HG02642 (cell line): ENCODE measurements around the gene ZNF571.

Experiments used
- ATAC-seq: cut with Tn5 transposase; IDR thresholded peaks from one replicate; pipeline ENCODE4 v1.9.1; 2021; ENCODE audit warnings: mild to moderate bottlenecking; ENCODE audit not compliant: unreplicated experiment, poor library complexity

Gene ZNF571

GRCh38 chr19:37594304-37594981 is at the start of gene ZNF571, which contains the start of gene ZNF540:
TSS of gene ZNF571 (minus strand) at chr19:37594792. CDS start at chr19:37586676, 8,116 bp downstream.
TSS of gene ZNF540 (plus strand) at chr19:37594876. CDS start at chr19:37598448, 3,572 bp downstream.
- peak; percentile 99 for ATAC-seq

- no peak for ATAC-seq
These were observed 40.8 kb upstream of the ZNF571 start for GRCh38 chr19:37635076-37636056.

DNA sequence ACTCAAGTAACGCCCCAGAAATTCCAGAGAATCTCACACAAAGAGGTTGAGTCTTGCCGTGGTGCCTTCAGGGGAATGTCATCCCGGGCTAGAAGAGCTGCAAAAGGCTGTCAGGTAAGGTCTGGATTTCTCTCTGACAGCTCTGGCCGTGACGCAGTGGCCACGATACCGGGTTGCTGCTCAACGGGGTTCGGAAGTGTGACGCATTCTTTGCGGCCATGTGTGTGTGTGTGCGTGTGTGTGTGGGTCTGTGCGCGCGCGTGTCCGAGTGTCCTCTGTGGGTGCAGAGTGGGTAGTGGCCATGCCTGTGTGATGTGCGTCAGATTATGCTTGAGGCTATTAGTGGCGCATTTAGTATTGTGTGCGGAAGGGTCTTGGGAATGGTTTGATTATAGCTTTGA is 390 bp upstream of the ZNF571 start:
- ATAC-seq, result peak; percentile 35

- ATAC-seq, result no peak
These were observed 642 bp downstream of the ZNF571 start for GRCh38 chr19:37593996-37594303.

DNA sequence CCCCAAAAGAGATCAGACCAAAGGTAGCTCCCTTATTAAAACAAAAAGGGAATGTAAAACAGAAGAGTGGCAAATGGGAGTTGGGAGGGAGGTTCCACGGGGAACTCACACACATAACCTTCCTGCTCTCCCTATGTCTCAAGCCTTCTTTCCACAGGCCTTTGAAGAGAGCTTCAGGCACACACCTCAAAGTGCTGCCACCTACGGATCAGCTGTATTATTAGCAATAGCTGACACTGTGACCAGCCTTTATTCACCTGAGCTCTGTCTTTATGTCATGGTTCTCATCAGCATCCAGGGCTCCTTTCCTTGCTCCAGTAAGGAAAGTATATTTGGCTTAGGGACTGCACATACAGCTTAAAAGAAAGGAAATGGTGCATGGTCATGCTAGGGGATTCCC is 11.3 kb downstream of the ZNF571 start:
- ATAC-seq, result no peak

- no peak for ATAC-seq
These were observed 22.4 kb downstream of the ZNF571 start for GRCh38 chr19:37572203-37572602.

DNA sequence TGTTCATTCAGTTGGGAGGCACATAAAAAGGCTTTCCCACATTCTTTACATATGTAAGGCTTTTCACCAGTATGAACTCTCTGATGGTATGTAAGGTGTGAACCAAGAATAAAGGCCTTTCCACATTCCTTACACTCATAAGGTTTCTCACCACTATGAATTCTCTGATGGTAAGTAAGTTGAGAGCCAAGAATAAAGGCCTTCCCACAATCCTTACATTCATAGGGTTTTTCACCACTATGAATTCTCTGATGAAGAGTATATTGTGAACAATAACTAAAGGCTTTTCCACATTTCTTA is 29.3 kb downstream of the ZNF571 start:
- no peak for ATAC-seq

DNA sequence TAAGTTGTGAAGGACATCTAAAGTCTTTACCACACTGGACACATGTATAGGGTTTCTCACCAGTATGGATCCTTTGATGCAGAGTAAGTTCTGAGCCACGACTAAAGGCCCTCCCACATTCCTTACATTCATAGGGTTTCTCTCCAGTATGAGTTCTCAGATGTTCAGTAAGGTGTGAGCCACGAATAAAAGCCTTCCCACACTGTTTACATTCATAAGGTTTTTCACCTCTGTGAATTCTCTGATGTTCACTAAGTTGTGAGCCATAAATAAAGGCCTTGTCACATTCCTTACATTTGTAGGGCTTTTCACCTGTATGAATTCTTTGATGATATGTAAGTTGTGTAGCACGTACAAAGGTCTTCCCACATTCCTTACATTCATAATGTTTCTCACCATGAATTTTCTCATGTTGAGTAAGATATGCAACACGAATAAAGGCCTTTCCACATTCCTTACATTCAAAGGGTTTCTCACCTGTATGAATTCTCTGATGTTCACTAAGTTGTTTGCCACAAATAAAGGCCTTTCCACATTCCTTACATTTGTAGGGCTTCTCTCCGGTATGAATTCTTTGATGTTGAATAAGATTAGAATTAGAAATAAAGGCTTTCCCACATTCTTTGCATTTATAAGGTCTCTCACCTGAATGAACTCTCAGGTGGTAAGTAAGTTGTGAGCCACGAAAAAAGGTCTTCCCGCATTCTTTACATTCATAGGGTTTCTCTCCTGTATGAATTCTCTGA is 29.8 kb downstream of the ZNF571 start:
- no peak for ATAC-seq

DNA sequence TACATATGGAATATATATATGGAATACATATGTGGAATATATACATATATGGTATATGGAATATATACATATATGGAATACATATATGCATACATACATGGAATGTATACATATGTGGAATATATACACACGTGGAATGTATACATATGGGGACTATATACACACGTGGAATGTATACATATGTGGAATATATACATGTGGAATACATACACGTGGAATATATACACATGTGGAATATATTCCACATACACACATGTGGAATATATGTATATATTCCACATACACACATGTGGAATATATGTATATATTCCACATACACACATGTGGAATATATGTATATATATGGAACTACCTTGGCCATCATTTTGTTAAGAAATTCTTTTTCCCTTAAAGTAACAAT is 31.1 kb downstream of the ZNF571 start:
- ATAC-seq, result no peak

DNA sequence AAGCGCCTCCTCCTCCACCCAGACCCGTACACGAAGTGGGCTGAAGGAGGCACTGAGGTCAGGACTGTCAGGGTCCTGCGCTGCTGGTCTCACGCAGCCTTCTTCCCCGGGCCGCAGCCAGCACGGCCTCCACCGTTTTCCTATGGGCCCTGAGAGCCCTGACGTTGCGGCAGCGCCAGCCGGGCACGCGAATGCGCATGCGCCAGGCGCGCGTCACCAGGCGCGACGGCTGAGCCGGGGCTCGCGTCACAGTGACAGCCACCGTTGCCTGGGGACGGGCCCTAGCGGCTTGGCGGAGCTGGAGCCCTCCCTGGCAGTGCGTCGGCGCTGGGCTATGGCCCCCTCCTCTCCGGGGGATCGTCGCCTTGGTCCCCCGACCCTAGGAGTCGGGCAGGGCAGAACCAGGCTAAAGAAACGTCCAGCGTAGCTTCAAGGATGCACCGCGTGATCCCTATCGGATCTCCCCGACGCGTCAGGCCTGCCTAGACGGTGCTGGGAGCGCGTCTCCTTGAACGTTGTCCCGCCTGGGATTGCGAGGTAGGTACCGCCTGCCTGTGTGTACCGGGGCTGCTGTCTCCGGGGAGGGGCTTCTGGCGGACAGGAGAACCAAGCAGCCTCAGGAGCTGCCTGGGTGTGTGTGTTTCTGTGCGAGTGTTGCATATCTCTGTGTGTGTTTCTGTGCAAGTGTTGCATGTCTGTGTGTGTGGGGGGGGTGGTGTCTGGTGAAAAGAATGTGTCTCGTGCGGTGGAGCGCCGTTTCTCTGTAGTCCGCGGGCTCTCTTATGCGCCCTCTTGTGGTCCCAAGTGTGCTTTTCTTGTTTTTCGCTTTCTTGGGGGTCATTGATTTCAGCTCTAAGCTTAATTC is 43.2 kb downstream of the ZNF571 start:
- no peak for ATAC-seq

- ATAC-seq, result no peak
These were observed 57.1 kb downstream of the ZNF571 start for GRCh38 chr19:37537391-37537947.

GRCh38 chr19:37519890-37520289 is 74.7 kb downstream of the ZNF571 start:
- ATAC-seq, result no peak
